PC-9 (cell line): ENCODE results near the gene CHAD. TPM values are rescaled to one million over a fixed set of nuclear protein-coding genes. Genes with fewer than 3 reads are reported as not detected.

ENCODE experiments used
- BruUV-seq: library from RNA; stranded (reverse); fragments of 400-500 nt; replicated peaks from 2 replicates; lab custom pipeline; 2021; lab: Mats Ljungman, UMichigan
- CTCF ChIA-PET: fragments of 300-600 bp; sonication (Branson Sonifier 250); formaldehyde crosslinking; loops from one replicate; lab custom pipeline; 2022; ENCODE audit warnings: antibody characterized with exemption; lab: Charles Lee
- POLR2A ChIA-PET: fragments of 300-600 bp; sonication (Branson Sonifier 250); formaldehyde crosslinking; loops from one replicate; lab custom pipeline; 2022; ENCODE audit warnings: antibody characterized with exemption; ENCODE audit not compliant: unreplicated experiment; lab: Charles Lee
- DNase-seq, 2 experiments: peaks; one replicate each; pipeline versions ENCODE4 v3.0.0 to v3.0.0-alpha.2; 2015 to 2022; ENCODE audit warnings: mixed read lengths in 1 of 2
- H2AFZ ChIP-seq: fragments of 200-600 bp; sonication (generic); 2 replicates; pipeline ENCODE4 v1.8.1; 2017; ENCODE audit warnings: antibody characterized with exemption
- H3F3A ChIP-seq: fragments of 200-600 bp; sonication (generic); 2 replicates; pipeline ENCODE4 v1.8.1; 2017; ENCODE audit warnings: antibody characterized with exemption, mild to moderate bottlenecking, low read depth; ENCODE audit not compliant: insufficient read depth
- H3K27ac ChIP-seq: fragments of 200-600 bp; sonication (generic); 2 replicates; pipeline ENCODE4 v1.6.1; 2016; ENCODE audit warnings: mixed run types
- H3K27me3 ChIP-seq: fragments of 200-600 bp; sonication (generic); 2 replicates; pipeline ENCODE4 v1.6.1; 2016; ENCODE audit warnings: low read depth, mixed run types; ENCODE audit not compliant: insufficient read depth
- H3K36me3 ChIP-seq: fragments of 200-600 bp; sonication (generic); 2 replicates; pipeline ENCODE4 v1.6.1; 2016; ENCODE audit warnings: low read depth, mixed run types
- H3K4me1 ChIP-seq: fragments of 200-600 bp; sonication (generic); replicated peaks from 2 replicates; pipeline ENCODE4 v1.6.1; 2016; ENCODE audit warnings: mixed run types; ENCODE audit not compliant: insufficient read depth
- H3K4me2 ChIP-seq: fragments of 200-600 bp; sonication (generic); 2 replicates; pipeline ENCODE4 v1.6.1; 2017; ENCODE audit warnings: mixed run types
- H3K4me3 ChIP-seq: fragments of 200-600 bp; sonication (generic); 2 replicates; pipeline ENCODE4 v1.6.1; 2016; ENCODE audit warnings: mixed run types
- H3K79me2 ChIP-seq: fragments of 200-600 bp; sonication (generic); 2 replicates; pipeline ENCODE4 v1.6.1; 2017; ENCODE audit warnings: low read depth, mixed run types
- H3K9me2 ChIP-seq: fragments of 200-600 bp; sonication (generic); 2 replicates; pipeline ENCODE4 v1.8.1; 2017; ENCODE audit warnings: mild to moderate bottlenecking; ENCODE audit not compliant: insufficient read depth
- H3K9me3 ChIP-seq: fragments of 200-600 bp; sonication (generic); 2 replicates; pipeline ENCODE4 v1.8.1; 2016; ENCODE audit warnings: low read depth; ENCODE audit not compliant: insufficient read depth
- H4K20me1 ChIP-seq: fragments of 200-600 bp; sonication (generic); 2 replicates; pipeline ENCODE4 v1.8.1; 2017; ENCODE audit not compliant: insufficient read depth
- CTCF ChIP-seq: fragments of 200-600 bp; sonication (generic); conservative IDR thresholded peaks from 2 replicates; pipeline ENCODE4 v1.6.1; 2017; ENCODE audit warnings: mixed run types, antibody characterized with exemption, mild to moderate bottlenecking, moderate library complexity
- EZH2 ChIP-seq: fragments of 200-600 bp; sonication (generic); IDR thresholded peaks from 2 replicates; pipeline ENCODE4 v1.8.0; 2017; ENCODE audit warnings: antibody characterized with exemption, low read depth
- intact Hi-C: fragments of 100-400 bp; cut with micrococcal nuclease; formaldehyde crosslinking; loops from one replicate; pipeline ENCODE4 v1.10.0; 2022; ENCODE audit not compliant: unreplicated experiment
- total RNA-seq: library from RNA; stranded (reverse); gene quantifications from 2 replicates; pipeline ENCODE4 v1.2.3, GENCODE V29; 2021

Gene CHAD
- total RNA-seq, 1 experiment from 2014 or later: not detected

GRCh38 chr17:50425682-50426471, 42.8 kb downstream of the CHAD start, which contains the start of gene ACSF2:
Gene ACSF2 (plus strand): TSS chr17:50426218. CDS start chr17:50426262, 44 bp downstream.
- intact Hi-C loops: loop anchor here (2.0 kb wide), 1 partner anchor 29 kb away; the partner anchor contains the start of gene LRRC59
- H3K4me2 ChIP-seq: peak within 1 kb of the TSS; percentile 91
- no peaks in the 10 kb centered on the region for H3K9me2 ChIP-seq
- H3K36me3 ChIP-seq: peaks cover 11% of the 10 kb centered on the region
- H3K9me3 ChIP-seq: no peaks in the 10 kb centered on the region
- H3K27ac ChIP-seq: peak within 1 kb of the TSS; percentile 92
- ChIA-PET POLR2A (interaction anchor here (0.9 kb wide), 1 partner anchor 15 kb away, joined by 4 read pairs; no protein-coding TSS in a partner anchor), CTCF (interaction anchor here (0.5 to 1.1 kb wide), 2 partner anchors 29 to 256 kb away, joined by 5 to 6 read pairs; partner anchors contain the start of gene LRRC59)
- H3K27me3 ChIP-seq: no peaks in the 10 kb centered on the region
- peak within 1 kb of the TSS; percentile 63 for H3K4me3 ChIP-seq
- peaks cover 84% of the 10 kb centered on the region for H3K4me1 ChIP-seq
- H2AFZ ChIP-seq: peak within 1 kb of the TSS; percentile 77
- TF ChIP-seq EZH2: no peak
- TF ChIP-seq CTCF: no peak
- peaks cover 62% of the 10 kb centered on the region for H3K79me2 ChIP-seq
- peaks cover 42% of the 10 kb centered on the region for H3F3A ChIP-seq
- no TSS peak for BruUV-seq
- peaks cover 4% of the 10 kb centered on the region; the same call in 1 of the 2 replicates for H4K20me1 ChIP-seq
- peak; percentile 56 to 72 for DNase-seq

- TSS peak; percentile 65 for BruUV-seq
- Histone ChIP-seq H3F3A (peaks cover 40% of the 10 kb centered on the region), H3K36me3 (peaks cover 7% of the 10 kb centered on the region), H3K79me2 (peaks cover 54% of the 10 kb centered on the region), H3K4me2 (peak overlapping the region; percentile 91), H3K9me2 (no peaks in the 10 kb centered on the region), H4K20me1 (no peaks in the 10 kb centered on the region; the same call in 1 of the 2 replicates), H3K4me1 (peaks cover 84% of the 10 kb centered on the region), H2AFZ (peak overlapping the region; percentile 77), H3K27me3 (no peaks in the 10 kb centered on the region), H3K27ac (peak overlapping the region; percentile 92), H3K9me3 (no peaks in the 10 kb centered on the region), H3K4me3 (peak overlapping the region; percentile 63)
- no peak for TF ChIP-seq CTCF
- CTCF ChIA-PET: no interaction called here
- peak in 1 of 2 experiments; percentile 49 for DNase-seq
- intact Hi-C loops: loop anchor here (1.0 kb wide), 2 partner anchors 17 to 53 kb away; partner anchors contain the start of gene RSAD1
- POLR2A ChIA-PET: no interaction called here
These were observed 43.5 kb downstream of the CHAD start for GRCh38 chr17:50424996-50425681.
